SU-DHL-6 (cell line): ENCODE measurements around the gene SNRPN.

Experiments used
- EZH2phosphoT487 ChIP-seq: fragments of 200-600 bp; sonication (generic), shearing (Covaris generic); conservative IDR thresholded peaks from 2 replicates; pipeline ENCODE4 v1.6.1; 2018; ENCODE audit warnings: mild to moderate bottlenecking, antibody characterized with exemption, low read length, moderate library complexity, mixed read lengths
- TF ChIP-seq, protein P1 (sequence below): fragments of 200-600 bp; sonication (generic); IDR thresholded peaks from one replicate; pipeline ENCODE4 v1.5.1; 2017; ENCODE audit warnings: antibody characterized with exemption, mild to moderate bottlenecking, low read length, moderate library complexity; ENCODE audit not compliant: insufficient read depth, poor library complexity, severe bottlenecking

DNA sequence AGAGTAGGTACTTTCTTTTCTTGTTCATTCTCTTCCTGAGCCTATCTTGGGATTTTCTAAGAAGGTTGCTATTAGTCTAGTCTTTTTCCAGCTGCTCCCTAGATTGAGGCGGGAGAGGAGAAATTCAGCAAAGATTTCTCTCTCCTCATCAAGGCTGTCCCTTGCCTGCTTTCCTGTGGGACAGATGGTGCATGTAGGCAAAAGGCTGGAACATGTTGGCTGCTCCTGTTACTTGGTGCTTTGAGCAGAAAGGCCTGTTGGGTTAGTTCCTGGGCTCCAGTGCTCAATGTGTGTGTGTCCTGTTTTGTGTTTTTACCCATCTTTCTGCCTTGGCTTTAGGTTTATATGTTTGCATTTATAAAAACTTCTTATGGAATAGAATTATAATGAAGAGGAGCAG, 9.1 kb upstream of the SNRPN start:
- TF ChIP-seq, protein P1, sequence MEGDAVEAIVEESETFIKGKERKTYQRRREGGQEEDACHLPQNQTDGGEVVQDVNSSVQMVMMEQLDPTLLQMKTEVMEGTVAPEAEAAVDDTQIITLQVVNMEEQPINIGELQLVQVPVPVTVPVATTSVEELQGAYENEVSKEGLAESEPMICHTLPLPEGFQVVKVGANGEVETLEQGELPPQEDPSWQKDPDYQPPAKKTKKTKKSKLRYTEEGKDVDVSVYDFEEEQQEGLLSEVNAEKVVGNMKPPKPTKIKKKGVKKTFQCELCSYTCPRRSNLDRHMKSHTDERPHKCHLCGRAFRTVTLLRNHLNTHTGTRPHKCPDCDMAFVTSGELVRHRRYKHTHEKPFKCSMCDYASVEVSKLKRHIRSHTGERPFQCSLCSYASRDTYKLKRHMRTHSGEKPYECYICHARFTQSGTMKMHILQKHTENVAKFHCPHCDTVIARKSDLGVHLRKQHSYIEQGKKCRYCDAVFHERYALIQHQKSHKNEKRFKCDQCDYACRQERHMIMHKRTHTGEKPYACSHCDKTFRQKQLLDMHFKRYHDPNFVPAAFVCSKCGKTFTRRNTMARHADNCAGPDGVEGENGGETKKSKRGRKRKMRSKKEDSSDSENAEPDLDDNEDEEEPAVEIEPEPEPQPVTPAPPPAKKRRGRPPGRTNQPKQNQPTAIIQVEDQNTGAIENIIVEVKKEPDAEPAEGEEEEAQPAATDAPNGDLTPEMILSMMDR = no peak
- TF ChIP-seq EZH2phosphoT487 = no peak
